K562 (cell line): ENCODE data around the gene POLR2A.

Source experiments
- ARNT ChIP-seq, 2 experiments: fragments of 450-650 bp; IDR thresholded peaks; 2 replicates each; pipeline ENCODE4 v1.6.1; 2016; ENCODE audit warnings: mild to moderate bottlenecking in 1 of 2
- CBX5 ChIP-seq: IDR thresholded peaks from 2 replicates; pipeline ENCODE4 v1.6.1; 2014; ENCODE audit warnings: low read depth, borderline replicate concordance
- CREB1 ChIP-seq, 2 experiments: sonication (generic) in 1 of 2; formaldehyde crosslinking in 1 of 2; IDR thresholded peaks; 2 replicates each; pipeline versions ENCODE4 v1.6.1 to v1.8.0; 2012 to 2022; ENCODE audit warnings: inconsistent platforms in 1 of 2, mild to moderate bottlenecking in 1 of 2, missing genetic modification reagents in 1 of 2, moderate library complexity in 1 of 2
- CTCF ChIP-seq, 3 experiments: IDR thresholded peaks in 2 of 3; conservative IDR thresholded peaks in 1 of 3; 2 replicates each; pipeline ENCODE4 v1.5.1; 2011 to 2012; ENCODE audit warnings: low read length in 3 of 3, mild to moderate bottlenecking in 3 of 3, control low read depth in 2 of 3, improper control_type of control experiment in 1 of 3, inconsistent platforms in 1 of 3, low read depth in 1 of 3, mixed read lengths in 1 of 3, moderate library complexity in 1 of 3; ENCODE audit not compliant: insufficient read depth in 2 of 3
- POLR2AphosphoS5 ChIP-seq: IDR thresholded peaks from 2 replicates; pipeline ENCODE4 v1.6.1; 2011; ENCODE audit warnings: mild to moderate bottlenecking, low read depth, low read length, moderate library complexity; ENCODE audit not compliant: control insufficient read depth, insufficient read depth
- RNF219 ChIP-seq: fragments of 250-450 bp; sonication (Bioruptor Pico); IDR thresholded peaks from 2 replicates; pipeline ENCODE4 v1.5.0; 2022; ENCODE audit warnings: mild to moderate bottlenecking
- SMC3 ChIP-seq: conservative IDR thresholded peaks from 2 replicates; pipeline ENCODE4 v1.6.1; 2011; ENCODE audit warnings: low read depth, low read length, improper control_type of control experiment; ENCODE audit not compliant: insufficient read depth
- SP1 ChIP-seq: sonication (generic); formaldehyde crosslinking; IDR thresholded peaks from 2 replicates; pipeline ENCODE4 v1.8.1; 2022; ENCODE audit warnings: mild to moderate bottlenecking, missing genetic modification reagents
- ZNF24 ChIP-seq: fragments of 450-650 bp; IDR thresholded peaks from 2 replicates; pipeline ENCODE4 v1.6.1; 2016
- ZNF830 ChIP-seq: fragments of 250-450 bp; sonication (Bioruptor Pico); IDR thresholded peaks from 2 replicates; pipeline ENCODE4 v1.5.0; 2021; ENCODE audit warnings: mild to moderate bottlenecking
- TF ChIP-seq, protein P1 (sequence below): IDR thresholded peaks from 2 replicates; pipeline ENCODE4 v1.6.1; 2016; ENCODE audit warnings: missing genetic modification characterization, missing compliant biosample characterization
- TF ChIP-seq, protein P2 (sequence below): sonication (generic); formaldehyde crosslinking; IDR thresholded peaks from 2 replicates; pipeline ENCODE4 v1.8.1; 2023; ENCODE audit warnings: mild to moderate bottlenecking, missing genetic modification reagents
- TF ChIP-seq, protein P3 (sequence below): IDR thresholded peaks from 2 replicates; pipeline ENCODE4 v1.6.1; 2012; ENCODE audit warnings: low read depth, low read length, improper control_type of control experiment, borderline replicate concordance

GRCh38 chr17:7511108-7511507 is 26.9 kb downstream of the POLR2A start:
- no peak for TF ChIP-seq CBX5
- TF ChIP-seq SP1, result no peak
- no peak for TF ChIP-seq CREB1 (IDR thresholded peaks at IDR 0.05)
- TF ChIP-seq CREB1 (CRISPR knock-in tag; IDR thresholded peaks at IDR 0.05), result no peak
- TF ChIP-seq, protein P1, sequence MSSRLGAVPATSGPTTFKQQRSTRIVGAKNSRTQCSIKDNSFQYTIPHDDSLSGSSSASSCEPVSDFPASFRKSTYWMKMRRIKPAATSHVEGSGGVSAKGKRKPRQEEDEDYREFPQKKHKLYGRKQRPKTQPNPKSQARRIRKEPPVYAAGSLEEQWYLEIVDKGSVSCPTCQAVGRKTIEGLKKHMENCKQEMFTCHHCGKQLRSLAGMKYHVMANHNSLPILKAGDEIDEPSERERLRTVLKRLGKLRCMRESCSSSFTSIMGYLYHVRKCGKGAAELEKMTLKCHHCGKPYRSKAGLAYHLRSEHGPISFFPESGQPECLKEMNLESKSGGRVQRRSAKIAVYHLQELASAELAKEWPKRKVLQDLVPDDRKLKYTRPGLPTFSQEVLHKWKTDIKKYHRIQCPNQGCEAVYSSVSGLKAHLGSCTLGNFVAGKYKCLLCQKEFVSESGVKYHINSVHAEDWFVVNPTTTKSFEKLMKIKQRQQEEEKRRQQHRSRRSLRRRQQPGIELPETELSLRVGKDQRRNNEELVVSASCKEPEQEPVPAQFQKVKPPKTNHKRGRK (tag), result no peak
- TF ChIP-seq CTCF (IDR thresholded peaks at IDR 0.05 in 2 of 3, conservative IDR thresholded peaks at IDR 0.05 in 1 of 3; ENCODE audit: insufficient read depth in 2 of 3, low read depth in 1 of 3, low read length in 3 of 3), result no peak
- TF ChIP-seq, protein P2, sequence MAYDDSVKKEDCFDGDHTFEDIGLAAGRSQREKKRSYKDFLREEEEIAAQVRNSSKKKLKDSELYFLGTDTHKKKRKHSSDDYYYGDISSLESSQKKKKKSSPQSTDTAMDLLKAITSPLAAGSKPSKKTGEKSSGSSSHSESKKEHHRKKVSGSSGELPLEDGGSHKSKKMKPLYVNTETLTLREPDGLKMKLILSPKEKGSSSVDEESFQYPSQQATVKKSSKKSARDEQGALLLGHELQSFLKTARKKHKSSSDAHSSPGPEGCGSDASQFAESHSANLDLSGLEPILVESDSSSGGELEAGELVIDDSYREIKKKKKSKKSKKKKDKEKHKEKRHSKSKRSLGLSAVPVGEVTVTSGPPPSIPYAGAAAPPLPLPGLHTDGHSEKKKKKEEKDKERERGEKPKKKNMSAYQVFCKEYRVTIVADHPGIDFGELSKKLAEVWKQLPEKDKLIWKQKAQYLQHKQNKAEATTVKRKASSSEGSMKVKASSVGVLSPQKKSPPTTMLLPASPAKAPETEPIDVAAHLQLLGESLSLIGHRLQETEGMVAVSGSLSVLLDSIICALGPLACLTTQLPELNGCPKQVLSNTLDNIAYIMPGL (CRISPR knock-in tag), result no peak
- no peak for TF ChIP-seq ZNF24
- TF ChIP-seq ARNT (IDR thresholded peaks at IDR 0.05), result no peak
- no peak for TF ChIP-seq ZNF830 (CRISPR knock-in tag)
- no peak for TF ChIP-seq POLR2AphosphoS5
- no peak for TF ChIP-seq SMC3
- TF ChIP-seq, protein P3, sequence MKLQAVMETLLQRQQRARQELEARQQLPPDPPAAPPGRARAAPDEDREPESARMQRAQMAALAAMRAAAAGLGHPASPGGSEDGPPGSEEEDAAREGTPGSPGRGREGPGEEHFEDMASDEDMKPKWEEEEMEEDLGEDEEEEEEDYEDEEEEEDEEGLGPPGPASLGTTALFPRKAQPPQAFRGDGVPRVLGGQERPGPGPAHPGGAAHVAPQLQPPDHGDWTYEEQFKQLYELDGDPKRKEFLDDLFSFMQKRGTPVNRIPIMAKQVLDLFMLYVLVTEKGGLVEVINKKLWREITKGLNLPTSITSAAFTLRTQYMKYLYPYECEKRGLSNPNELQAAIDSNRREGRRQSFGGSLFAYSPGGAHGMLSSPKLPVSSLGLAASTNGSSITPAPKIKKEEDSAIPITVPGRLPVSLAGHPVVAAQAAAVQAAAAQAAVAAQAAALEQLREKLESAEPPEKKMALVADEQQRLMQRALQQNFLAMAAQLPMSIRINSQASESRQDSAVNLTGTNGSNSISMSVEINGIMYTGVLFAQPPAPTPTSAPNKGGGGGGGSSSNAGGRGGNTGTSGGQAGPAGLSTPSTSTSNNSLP, result no peak
- TF ChIP-seq RNF219 (CRISPR knock-in tag), result no peak
